Fibroblast of gingiva (primary cell): ENCODE data around the gene RBSN.

Experiments
- DNase-seq: peaks from one replicate; pipeline ENCODE4 v3.0.0-alpha.2; 2011; ENCODE audit warnings: low read depth

RBSN gene

DNA sequence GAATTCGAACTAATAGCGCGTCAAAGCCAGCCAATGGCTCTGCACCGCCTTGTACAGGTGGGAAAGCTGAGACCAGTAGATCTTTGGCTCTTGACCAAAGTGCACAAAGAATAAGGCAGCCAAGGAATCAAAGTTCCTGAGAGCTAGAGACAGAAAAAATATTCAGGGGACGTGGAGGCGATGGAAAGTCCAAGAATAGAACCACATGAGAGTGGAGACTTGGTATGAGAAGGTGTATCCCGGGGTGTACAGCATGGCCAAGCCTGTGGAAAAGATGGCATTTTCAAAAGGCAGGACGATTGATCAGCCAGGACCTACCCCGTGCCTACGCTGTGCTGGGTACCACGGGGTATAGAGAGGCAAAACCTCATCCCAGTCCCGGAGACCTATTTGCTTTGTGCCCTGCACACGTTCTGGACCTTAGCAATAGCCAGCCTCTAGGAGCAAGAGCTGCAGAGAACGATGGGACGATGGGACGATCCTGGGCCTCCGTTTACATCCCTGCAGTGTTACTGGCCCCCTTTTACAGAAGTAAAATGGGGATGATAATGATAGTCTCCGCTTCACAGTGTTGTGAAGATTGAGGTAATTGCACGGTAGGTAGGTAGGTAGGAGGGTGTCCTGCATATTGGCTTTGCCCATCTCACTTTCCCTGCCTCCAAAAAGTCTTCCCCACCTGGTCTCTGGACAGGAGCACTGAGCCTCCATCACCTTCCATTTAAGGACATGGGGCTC, 583 bp upstream of the RBSN start:
- DNase-seq, result no peak

DNA sequence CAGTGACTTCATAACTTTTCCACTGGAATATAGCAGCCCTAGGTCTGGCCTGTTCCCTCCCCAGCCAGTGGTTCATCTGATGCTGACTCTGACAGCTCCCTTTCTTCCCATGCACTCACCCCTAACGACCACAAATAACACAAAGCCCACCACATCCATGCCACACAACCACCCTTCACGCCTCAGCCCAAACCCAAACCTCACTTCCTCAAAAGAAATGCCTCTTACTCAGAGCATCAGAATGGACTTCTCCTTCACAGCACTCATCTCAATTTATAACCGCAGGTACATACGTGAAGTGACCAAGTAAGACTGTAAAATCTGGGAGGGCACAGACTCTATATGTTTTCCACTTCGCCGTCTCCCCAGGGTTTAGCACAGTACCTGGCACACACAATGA, 1.1 kb downstream of the RBSN start:
- DNase-seq, result no peak

DNA sequence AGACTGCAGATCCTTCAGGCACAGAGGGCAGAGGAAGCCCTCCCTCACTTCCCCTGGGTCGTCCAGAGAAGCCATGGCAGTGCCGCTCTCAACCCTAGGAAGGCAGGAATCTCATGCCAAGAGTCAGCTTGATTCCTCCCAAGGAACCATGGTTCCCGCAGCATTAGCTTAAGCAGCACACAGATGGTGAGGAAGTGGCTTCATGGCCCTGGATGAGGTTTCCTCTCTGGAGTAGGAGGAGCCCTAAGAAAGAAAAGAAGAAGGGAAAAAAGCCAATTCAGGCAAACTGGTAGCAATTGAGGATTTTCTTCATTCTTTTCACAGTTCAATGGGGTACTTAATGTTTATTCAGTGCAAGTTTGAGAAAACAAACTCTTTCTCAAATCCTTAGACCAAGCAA, 2.9 kb downstream of the RBSN start:
- DNase-seq, result no peak

GRCh38 chr3:15094187-15094875, 4.6 kb downstream of the RBSN start:
- no peak for DNase-seq

DNA sequence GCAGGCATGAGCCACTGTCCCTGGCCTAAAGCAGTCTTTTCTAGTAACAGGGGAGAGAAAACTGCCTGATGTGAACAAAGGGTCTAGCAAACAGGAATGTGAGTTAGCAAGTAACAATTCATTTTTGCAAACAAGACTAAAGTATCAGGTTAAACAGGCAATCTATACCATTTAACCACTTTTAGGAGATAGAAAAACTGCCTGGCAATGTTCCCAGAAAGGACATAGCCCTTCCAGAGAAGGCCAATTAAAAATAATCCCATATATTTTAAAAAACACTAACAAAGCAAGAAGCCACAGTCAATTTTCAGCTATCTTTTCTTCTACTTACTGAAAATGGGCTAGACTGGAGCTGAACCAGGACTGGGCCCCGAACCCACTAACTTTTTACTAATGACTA, 6.3 kb downstream of the RBSN start:
- no peak for DNase-seq

DNA sequence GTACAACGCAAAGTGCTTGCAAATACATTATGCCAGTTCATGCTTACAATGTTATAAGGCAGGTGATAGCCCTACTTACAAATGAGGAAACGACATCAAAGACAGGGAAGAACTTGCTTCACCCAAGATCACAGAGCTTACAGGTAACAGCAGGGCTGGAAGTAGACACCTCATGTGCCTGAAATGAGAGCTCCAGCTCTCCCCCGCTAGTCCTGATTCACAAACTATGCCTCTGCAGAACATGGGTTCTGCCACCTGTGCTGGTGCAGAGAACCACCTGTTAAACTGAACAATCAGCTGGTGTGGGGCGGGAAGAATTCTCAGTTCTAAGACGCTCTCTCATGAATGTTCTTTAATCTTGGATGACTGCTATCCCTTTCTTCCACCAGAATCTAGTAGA, 7.4 kb downstream of the RBSN start:
- no peak for DNase-seq

- no peak for DNase-seq
Observed at GRCh38 chr3:15089201-15089600, 9.7 kb downstream of the RBSN start.

GRCh38 chr3:15086699-15087098, 12.2 kb downstream of the RBSN start:
- DNase-seq, result no peak

GRCh38 chr3:15086263-15086662, 12.7 kb downstream of the RBSN start:
- no peak for DNase-seq

DNA sequence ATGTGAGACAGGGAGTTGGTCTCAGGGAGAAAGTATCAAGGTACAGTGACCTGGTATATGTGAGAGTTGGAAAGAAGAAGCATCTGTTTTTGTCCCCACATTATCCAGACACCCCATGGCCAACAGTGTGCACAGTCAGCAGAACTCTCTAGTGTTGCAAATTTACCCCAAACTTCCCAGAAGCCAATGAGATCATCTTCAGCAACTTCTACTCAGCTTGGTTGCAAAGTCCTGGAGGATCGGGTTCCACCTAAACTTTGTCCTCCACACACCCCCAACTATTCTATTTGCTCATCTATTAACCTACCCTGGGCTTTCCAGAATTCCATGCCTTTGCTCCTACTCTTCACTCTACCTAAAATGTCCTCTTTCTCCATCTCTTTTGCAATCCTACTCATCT, 15.7 kb downstream of the RBSN start:
- no peak for DNase-seq

DNA sequence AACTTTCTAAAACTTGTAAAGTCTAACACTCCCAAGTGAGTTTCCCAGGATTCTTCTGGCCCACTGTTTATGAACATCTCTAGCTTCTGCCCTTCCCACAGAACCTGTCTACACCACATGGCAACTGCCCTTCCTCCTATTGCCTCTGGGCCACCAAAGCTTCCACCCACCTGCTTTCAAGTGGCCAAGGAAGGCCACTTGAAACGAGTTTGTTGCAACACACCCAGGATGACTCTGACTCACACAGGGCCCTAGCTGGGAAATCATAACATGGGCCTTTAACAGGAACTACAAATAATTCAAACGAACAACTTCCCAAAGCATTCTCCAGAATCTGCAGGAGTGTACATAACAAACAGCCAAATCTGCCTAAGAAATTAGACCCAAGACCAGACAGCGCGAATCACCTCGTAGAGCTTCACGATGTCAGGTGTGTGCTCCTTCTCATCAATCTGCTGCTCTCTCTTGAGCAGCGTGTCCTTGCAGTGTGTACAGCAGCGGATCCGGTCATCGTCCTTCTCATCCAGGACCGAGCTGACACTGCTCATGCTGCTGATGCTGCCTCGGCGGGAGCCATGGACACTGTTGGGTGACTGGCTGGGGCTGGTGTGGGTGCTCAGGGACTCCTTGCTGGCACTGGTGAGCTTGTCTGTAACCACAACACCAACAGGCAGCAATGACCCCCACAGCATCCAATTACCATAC, 16.8 kb downstream of the RBSN start:
- peak; percentile 27 for DNase-seq

- no peak for DNase-seq
Observed at GRCh38 chr3:15079091-15079490, 19.9 kb downstream of the RBSN start.

DNA sequence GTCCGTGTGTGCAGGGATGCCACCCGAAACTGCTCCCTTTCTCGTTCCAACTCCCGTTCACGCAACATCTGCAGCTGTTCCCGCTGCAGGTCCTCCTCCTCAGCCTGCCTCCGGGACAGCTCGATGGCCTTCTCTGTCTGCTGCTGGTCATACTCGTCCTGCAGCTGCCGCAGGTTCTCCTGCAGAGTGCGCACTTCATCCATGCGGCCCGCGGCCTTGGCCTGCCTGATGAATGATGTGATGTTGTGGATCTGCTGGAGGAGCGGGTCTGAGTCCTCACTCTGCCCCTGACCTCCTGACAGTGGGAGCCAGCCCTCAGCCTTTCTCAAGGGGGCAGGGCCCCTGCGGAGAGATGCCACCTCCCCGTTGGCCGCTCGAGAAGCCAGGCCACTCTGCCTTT, 24.4 kb downstream of the RBSN start:
- no peak for DNase-seq

- DNase-seq, result no peak
Observed at GRCh38 chr3:15071699-15072098, 27.2 kb downstream of the RBSN start.

GRCh38 chr3:15069441-15069840, 29.5 kb downstream of the RBSN start:
- DNase-seq, result no peak

DNA sequence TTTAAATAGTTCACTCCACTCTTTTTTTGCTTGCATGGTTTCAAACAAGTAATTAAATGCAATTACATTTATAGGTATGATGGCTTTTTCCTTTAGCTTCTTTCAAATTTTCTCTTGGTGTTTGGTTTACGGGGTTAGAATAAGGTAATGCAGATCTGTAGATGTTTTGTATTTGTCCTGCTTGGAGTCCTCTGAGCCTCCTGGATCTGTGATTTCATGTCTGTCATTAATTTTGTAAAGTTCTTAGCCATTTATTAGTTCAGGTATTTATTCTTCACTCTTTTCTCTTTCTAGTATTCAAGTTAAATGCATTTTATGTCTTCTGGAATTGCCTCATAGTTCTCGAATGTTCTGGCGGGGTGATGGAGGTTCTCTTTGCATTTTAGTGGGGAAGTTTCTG, 32.5 kb downstream of the RBSN start:
- DNase-seq, result no peak

DNA sequence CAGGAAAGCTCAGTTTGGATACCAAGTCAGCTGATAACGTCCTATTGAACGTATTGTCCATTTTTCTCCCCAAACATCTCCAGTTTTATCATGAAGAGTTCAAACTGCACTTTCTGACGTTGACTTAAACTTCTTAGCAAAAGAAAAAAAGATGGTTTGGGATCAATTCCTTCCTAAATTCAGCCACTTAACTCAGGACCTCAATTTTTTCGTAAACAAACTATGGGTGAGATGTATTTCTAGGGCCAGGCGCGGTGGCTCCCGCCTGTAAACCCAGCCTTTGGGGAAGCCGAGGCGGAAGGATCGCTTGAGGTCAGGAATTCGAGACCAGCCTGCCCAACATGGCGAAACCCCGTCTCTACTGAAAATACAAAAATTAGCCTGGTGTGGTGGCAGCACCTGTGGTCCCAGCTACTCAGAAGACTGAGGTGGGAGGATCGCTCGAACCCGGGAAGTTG, 33.4 kb downstream of the RBSN start:
- no peak for DNase-seq

DNA sequence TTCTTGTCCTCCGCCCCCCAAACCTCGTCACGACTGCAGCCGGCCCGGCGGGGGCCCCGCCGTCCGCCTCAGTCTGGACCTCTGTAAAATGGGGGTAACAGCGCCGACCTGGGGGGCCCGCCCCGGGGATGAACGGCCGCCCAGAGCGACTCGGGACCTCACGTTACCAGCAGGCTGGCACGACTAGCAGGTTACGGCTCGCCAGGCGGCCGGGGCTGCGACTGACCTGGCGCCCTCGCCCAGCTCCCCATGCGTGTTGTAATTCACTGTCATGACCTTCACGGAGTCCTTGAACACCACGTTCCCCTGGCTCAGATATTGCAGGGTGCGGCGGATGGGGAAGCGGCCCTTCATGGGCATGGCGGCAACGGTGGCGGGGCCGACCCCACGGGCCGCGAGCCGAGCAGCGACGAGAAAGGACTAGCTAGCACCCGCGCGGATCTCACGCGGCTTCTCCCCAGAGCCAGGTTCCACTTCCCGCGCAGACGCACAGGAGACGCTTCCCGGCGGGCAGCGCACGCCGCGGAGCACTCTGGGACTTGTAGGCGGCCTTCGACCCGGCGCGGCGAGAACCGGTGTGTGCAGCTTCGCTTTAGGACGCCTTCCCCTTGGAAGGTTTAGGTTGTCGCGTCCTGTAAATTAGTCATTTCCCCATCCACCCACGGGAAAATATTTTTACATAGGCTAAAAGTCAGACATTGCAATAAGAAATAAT, 34.0 kb downstream of the RBSN start, which contains the start of gene MRPS25:
Gene MRPS25 (minus strand): TSS at position 481 of the 715 bp plus-strand sequence. CDS start 121 bp downstream, at position 360.
- DNase-seq, result peak; percentile 88

DNA sequence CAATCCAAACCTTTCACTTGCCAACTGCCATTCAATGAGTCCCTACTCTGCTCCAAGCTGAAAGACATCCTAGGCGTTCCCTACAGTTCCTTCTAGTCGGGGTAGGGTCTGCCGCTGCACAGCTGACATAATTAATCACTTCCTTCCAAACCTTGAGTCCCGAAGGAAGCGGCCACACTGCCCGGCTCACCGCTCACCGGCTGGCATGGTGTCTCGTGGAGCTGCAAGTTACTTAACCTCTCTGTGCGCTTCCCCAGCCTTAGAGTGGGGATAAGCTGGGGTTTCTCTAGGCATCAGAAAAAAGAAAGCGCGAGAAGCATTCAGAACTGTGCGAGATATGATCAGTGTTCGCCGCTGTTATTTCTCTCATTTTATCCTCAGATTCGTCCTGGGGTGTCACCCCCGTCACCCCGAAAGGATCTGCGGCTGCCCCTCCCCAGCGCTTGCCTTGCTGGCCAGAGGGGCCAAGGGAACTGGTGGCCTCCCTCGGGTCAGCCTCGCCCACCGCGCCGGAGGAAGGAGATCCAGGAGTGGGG, 34.6 kb downstream of the RBSN start:
- peak; percentile 18 for DNase-seq

DNA sequence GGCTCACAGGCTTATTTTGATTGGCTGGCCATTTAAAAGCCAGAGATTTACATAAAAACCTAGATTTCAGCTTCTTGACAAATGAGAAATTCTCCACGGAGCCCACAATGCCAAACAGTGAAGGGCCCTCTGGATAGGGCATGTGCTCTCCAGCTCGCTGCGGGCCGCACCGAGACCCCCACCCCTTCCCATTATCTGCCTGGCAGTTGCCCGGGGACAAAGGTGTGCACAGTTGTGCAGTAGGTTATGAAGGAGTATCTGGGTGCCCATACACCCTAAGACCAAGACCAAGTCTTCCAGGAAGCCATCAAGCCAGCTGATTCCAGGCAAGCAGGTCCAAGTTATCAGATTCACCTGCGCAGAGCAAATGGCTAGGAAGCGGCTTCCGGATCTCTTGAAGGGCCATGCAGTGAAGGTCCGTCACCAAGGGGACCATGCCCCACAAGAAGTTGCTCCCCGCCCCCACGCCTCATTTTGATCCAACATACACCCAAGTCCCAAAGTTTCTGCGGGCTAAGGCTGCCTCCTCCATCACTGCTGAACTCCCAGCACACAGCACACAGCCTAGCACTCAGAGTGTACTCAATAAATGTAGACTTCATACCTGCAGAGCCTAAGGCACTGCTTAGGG, 35.2 kb downstream of the RBSN start:
- DNase-seq, result no peak

DNA sequence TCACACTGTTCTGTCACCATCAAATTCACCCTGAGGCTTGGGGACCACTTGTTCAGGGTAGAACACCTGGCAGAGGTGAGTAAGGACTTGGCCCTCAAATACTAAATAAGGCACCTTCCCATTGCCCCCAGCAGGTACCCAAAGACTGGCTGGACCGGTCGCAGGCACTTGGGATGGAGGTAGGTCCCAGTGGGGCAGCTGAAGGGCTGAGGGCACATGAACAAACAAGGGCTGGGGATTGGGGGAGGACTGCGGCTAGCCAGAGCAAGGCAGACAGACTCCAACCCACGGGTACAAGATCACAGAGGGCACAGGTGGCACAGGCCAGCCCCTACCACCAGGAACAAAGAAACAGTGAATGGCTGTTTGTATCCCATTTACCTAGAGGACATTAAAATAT, 35.7 kb downstream of the RBSN start:
- no peak for DNase-seq

DNA sequence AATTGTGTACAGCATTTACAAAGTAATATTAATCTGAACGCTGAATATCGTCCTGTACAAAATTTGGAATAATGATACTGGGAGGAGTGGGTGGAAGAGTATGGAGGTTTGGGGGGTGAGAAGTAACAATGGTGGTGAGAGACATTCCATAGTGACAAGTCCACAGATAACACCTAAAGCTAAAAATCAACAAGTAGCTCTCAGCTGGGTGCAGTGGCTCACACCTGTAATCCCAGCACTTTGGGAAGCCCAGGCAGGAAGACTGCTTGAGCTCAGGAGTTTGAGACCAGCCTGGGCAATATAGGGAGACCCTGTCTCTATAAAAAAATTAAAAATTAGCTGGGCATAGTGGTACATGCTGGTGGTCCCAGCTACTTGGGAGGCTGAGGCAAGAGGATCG, 38.9 kb downstream of the RBSN start:
- DNase-seq, result no peak
